K562 (cell line): ENCODE results near the gene PITRM1. TPM values are rescaled to one million over a fixed set of nuclear protein-coding genes. Genes with fewer than 3 reads are reported as not detected.

Experiments used
- EP400 ChIP-seq: fragments of 450-650 bp; IDR thresholded peaks from 2 replicates; pipeline ENCODE4 v1.6.1; 2017; ENCODE audit warnings: antibody characterized with exemption, mild to moderate bottlenecking, moderate library complexity
- ESRRA ChIP-seq: fragments of 450-650 bp; IDR thresholded peaks from 2 replicates; pipeline ENCODE4 v1.6.1; 2014; ENCODE audit warnings: low read depth, mild to moderate bottlenecking, moderate library complexity, borderline replicate concordance
- HLTF ChIP-seq: fragments of 450-650 bp; IDR thresholded peaks from 2 replicates; pipeline ENCODE4 v1.6.1; 2016
- JUND ChIP-seq, 2 experiments: IDR thresholded peaks; 2 replicates in 1 of 2; 3 replicates in 1 of 2; pipeline ENCODE4 v1.6.1; 2011; ENCODE audit warnings: borderline replicate concordance in 2 of 2, low read depth in 2 of 2, low read length in 2 of 2, improper control_type of control experiment in 1 of 2, missing biosample characterization in 1 of 2, missing genetic modification characterization in 1 of 2, missing genetic modification reagents in 1 of 2
- MAFK ChIP-seq: IDR thresholded peaks from 2 replicates; pipeline ENCODE4 v1.6.1; 2011; ENCODE audit warnings: low read length, improper control_type of control experiment
- MYC ChIP-seq, 2 experiments: fragments of 250-450 bp in 1 of 2; sonication (Bioruptor Pico) in 1 of 2; IDR thresholded peaks; 2 replicates each; pipeline versions ENCODE4 v1.5.1 to v1.6.1; 2012 to 2021; ENCODE audit warnings: low read depth in 2 of 2, borderline replicate concordance in 1 of 2, improper control_type of control experiment in 1 of 2, low read length in 1 of 2, mild to moderate bottlenecking in 1 of 2, moderate library complexity in 1 of 2
- RBM17 ChIP-seq: fragments of 200-400 bp; formaldehyde crosslinking; IDR thresholded peaks from 2 replicates; pipeline ENCODE4 v1.6.1; 2017; ENCODE audit warnings: low read depth, mild to moderate bottlenecking, low read length, borderline replicate concordance
- RFX5 ChIP-seq: IDR thresholded peaks from 2 replicates; pipeline ENCODE4 v1.6.1; 2011; ENCODE audit warnings: low read depth, mild to moderate bottlenecking, improper control_type of control experiment, low read length
- SMAD3 ChIP-seq: fragments of 450-650 bp; formaldehyde crosslinking; conservative IDR thresholded peaks from 2 replicates; pipeline ENCODE4 v1.4.0; 2020; ENCODE audit warnings: mild to moderate bottlenecking
- SMARCB1 ChIP-seq: IDR thresholded peaks from 2 replicates; pipeline ENCODE4 v1.6.1; 2011; ENCODE audit warnings: improper control_type of control experiment, low read depth; ENCODE audit not compliant: insufficient read length
- TCF3 ChIP-seq: sonication (generic); formaldehyde crosslinking; IDR thresholded peaks from 2 replicates; pipeline ENCODE4 v1.4.0; 2020; ENCODE audit warnings: mild to moderate bottlenecking, missing genetic modification reagents
- TCFL5 ChIP-seq: fragments of 250-450 bp; sonication (Bioruptor Pico); conservative IDR thresholded peaks from 2 replicates; pipeline ENCODE4 v1.6.1; 2021; ENCODE audit warnings: mild to moderate bottlenecking, moderate library complexity, matching md5 sums
- XRCC5 ChIP-seq: fragments of 200-400 bp; formaldehyde crosslinking; IDR thresholded peaks from 2 replicates; pipeline ENCODE4 v1.6.1; 2017; ENCODE audit warnings: low read depth, mild to moderate bottlenecking, low read length
- ZNF121 ChIP-seq: sonication (generic); formaldehyde crosslinking; conservative IDR thresholded peaks from 2 replicates; pipeline ENCODE4 v1.8.0; 2022; ENCODE audit warnings: missing genetic modification reagents
- ZNF274 ChIP-seq: IDR thresholded peaks from 2 replicates; pipeline ENCODE4 v1.6.1; 2011; ENCODE audit warnings: low read depth, mild to moderate bottlenecking, low read length, moderate library complexity, borderline replicate concordance
- ZNF324 ChIP-seq: fragments of 250-450 bp; sonication (Bioruptor Pico); IDR thresholded peaks from 2 replicates; pipeline ENCODE4 v1.4.0; 2020; ENCODE audit warnings: mild to moderate bottlenecking
- ZNF707 ChIP-seq: fragments of 250-450 bp; sonication (Bioruptor Pico); conservative IDR thresholded peaks from 2 replicates; pipeline ENCODE4 v1.8.0; 2022; ENCODE audit warnings: inconsistent platforms, mild to moderate bottlenecking, moderate library complexity
- ZNF76 ChIP-seq: fragments of 250-450 bp; sonication (Bioruptor Pico); IDR thresholded peaks from 2 replicates; pipeline ENCODE4 v1.4.0; 2020; ENCODE audit warnings: mild to moderate bottlenecking, moderate library complexity, borderline replicate concordance
- polyA plus RNA-seq, 8 experiments: library from polyadenylated mRNA; depleted of rRNA in 4 of 8; stranded (reverse) in 5 of 8; unstranded in 3 of 8; fragments of >200 nt; fragmentation: Nextera tagmentation in 2 of 8; fragmentation: Illumina TruSeq in 1 of 8; extraction: Ambion mirVana in 2 of 8; extraction: Trizol in 1 of 8; gene quantifications; 2 replicates each; pipeline versions ENCODE4 v1.2.1 to v1.2.3, GENCODE V29; 2011 to 2014; ENCODE audit warnings: inconsistent platforms in 1 of 8, missing spikeins in 1 of 8
- total RNA-seq, 7 experiments: library from RNA; depleted of rRNA in 6 of 7; stranded (reverse); fragments of >200 nt in 6 of 7; fragmentation: Illumina TruSeq in 2 of 7; extraction: Trizol in 2 of 7; gene quantifications; 2 replicates each; pipeline versions ENCODE4 v1.2.1 to v1.2.3, GENCODE V29; 2011 to 2021; ENCODE audit warnings: low replicate concordance in 1 of 7
- TF ChIP-seq, protein P1 (sequence below): sonication (generic); formaldehyde crosslinking; IDR thresholded peaks from 2 replicates; pipeline ENCODE4 v1.8.1; 2023; ENCODE audit warnings: mild to moderate bottlenecking, missing genetic modification reagents
- TF ChIP-seq, protein P2 (sequence below): fragments of 250-450 bp; sonication (Bioruptor Pico); IDR thresholded peaks from 2 replicates; pipeline ENCODE4 v1.4.0; 2020; ENCODE audit warnings: mild to moderate bottlenecking, moderate library complexity, borderline replicate concordance
- TF ChIP-seq, protein P3 (sequence below): fragments of 450-650 bp; IDR thresholded peaks from 2 replicates; pipeline ENCODE4 v1.6.1; 2016; ENCODE audit warnings: mild to moderate bottlenecking

The PITRM1 gene
- total and polyA plus RNA-seq, 9 of the 15 experiments (the other 6 are each of a cell fraction or from before 2014, with no cell fraction given): 21.1 to 70.4 (median 39.7) TPM

DNA sequence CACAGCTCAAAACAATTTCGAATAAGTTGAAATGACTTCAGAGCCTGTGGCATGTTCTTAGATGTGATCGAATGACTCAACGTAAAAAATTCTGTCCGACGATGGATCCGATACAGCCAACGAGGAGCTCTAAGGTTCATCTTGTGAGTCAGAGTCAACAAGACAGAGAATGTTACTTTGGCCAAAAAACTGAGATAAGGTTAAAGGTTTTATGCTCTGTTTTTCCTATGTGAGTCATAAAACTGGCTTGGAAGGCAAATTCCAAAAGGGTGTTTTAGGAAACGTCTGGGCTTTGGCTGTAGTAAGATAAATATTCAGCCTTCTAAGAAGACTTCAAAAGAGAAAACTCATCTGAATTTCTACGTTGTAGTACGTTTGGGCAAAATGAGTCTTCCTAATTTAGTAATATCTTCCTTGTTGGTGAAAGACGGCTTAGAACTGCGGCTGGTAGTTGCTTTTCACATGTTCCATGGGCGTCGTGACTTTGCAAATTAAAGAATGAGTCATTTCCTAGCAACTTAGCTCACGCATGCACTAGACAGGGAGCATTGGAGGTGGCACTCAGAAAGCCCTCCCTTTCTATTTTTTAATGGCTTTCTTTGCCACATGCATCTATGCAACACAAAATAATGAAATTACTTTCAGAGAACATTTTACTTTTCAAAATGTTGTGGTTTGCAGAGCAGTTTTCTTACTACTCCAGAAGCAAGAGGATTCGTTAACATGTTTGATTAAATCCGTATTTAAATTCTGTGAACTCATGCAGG lies 77.0 kb downstream of the PITRM1 start (continued):
- TF ChIP-seq, protein P1, sequence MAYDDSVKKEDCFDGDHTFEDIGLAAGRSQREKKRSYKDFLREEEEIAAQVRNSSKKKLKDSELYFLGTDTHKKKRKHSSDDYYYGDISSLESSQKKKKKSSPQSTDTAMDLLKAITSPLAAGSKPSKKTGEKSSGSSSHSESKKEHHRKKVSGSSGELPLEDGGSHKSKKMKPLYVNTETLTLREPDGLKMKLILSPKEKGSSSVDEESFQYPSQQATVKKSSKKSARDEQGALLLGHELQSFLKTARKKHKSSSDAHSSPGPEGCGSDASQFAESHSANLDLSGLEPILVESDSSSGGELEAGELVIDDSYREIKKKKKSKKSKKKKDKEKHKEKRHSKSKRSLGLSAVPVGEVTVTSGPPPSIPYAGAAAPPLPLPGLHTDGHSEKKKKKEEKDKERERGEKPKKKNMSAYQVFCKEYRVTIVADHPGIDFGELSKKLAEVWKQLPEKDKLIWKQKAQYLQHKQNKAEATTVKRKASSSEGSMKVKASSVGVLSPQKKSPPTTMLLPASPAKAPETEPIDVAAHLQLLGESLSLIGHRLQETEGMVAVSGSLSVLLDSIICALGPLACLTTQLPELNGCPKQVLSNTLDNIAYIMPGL: no peak
- peak; percentile 89 for TF ChIP-seq MYC (IDR thresholded peaks at IDR 0.05; ENCODE audit: low read depth, low read length)
- no peak for TF ChIP-seq MYC (CRISPR knock-in tag; IDR thresholded peaks at IDR 0.05; ENCODE audit: borderline replicate concordance, low read depth)
- no peak for TF ChIP-seq RBM17
- TF ChIP-seq RFX5: no peak
- no peak for TF ChIP-seq TCFL5 (CRISPR knock-in tag)
- TF ChIP-seq, protein P2, sequence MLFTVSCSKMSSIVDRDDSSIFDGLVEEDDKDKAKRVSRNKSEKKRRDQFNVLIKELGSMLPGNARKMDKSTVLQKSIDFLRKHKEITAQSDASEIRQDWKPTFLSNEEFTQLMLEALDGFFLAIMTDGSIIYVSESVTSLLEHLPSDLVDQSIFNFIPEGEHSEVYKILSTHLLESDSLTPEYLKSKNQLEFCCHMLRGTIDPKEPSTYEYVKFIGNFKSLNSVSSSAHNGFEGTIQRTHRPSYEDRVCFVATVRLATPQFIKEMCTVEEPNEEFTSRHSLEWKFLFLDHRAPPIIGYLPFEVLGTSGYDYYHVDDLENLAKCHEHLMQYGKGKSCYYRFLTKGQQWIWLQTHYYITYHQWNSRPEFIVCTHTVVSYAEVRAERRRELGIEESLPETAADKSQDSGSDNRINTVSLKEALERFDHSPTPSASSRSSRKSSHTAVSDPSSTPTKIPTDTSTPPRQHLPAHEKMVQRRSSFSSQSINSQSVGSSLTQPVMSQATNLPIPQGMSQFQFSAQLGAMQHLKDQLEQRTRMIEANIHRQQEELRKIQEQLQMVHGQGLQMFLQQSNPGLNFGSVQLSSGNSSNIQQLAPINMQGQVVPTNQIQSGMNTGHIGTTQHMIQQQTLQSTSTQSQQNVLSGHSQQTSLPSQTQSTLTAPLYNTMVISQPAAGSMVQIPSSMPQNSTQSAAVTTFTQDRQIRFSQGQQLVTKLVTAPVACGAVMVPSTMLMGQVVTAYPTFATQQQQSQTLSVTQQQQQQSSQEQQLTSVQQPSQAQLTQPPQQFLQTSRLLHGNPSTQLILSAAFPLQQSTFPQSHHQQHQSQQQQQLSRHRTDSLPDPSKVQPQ (CRISPR knock-in tag): no peak
- TF ChIP-seq ZNF76 (CRISPR knock-in tag): no peak
- TF ChIP-seq ZNF324 (CRISPR knock-in tag): no peak
- no peak for TF ChIP-seq ZNF121
- TF ChIP-seq TCF3 (CRISPR knock-in tag): no peak; the same call in 1 of the 2 replicates
- TF ChIP-seq HLTF: no peak
- no peak for TF ChIP-seq XRCC5
- no peak for TF ChIP-seq ZNF274
- TF ChIP-seq EP400: peak; percentile 82
- peak; percentile 88 for TF ChIP-seq MAFK
- no peak for TF ChIP-seq SMAD3 (CRISPR knock-in tag)
- TF ChIP-seq ZNF707 (CRISPR knock-in tag): no peak
- TF ChIP-seq, protein P3, sequence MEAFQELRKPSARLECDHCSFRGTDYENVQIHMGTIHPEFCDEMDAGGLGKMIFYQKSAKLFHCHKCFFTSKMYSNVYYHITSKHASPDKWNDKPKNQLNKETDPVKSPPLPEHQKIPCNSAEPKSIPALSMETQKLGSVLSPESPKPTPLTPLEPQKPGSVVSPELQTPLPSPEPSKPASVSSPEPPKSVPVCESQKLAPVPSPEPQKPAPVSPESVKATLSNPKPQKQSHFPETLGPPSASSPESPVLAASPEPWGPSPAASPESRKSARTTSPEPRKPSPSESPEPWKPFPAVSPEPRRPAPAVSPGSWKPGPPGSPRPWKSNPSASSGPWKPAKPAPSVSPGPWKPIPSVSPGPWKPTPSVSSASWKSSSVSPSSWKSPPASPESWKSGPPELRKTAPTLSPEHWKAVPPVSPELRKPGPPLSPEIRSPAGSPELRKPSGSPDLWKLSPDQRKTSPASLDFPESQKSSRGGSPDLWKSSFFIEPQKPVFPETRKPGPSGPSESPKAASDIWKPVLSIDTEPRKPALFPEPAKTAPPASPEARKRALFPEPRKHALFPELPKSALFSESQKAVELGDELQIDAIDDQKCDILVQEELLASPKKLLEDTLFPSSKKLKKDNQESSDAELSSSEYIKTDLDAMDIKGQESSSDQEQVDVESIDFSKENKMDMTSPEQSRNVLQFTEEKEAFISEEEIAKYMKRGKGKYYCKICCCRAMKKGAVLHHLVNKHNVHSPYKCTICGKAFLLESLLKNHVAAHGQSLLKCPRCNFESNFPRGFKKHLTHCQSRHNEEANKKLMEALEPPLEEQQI: no peak
- TF ChIP-seq SMARCB1: peak; percentile 85
- TF ChIP-seq ESRRA: no peak; the same call in 1 of the 2 replicates
- peak; percentile 97 for TF ChIP-seq JUND (IDR thresholded peaks at IDR 0.05; ENCODE audit: borderline replicate concordance, low read depth, low read length)
- TF ChIP-seq JUND (tag; IDR thresholded peaks at IDR 0.05; ENCODE audit: borderline replicate concordance, low read depth, low read length): peak; percentile 97
